GM18907 (cell line): Measurements from ENCODE around the gene GOSR2.
"Not testable (repeated sequence)": the region's sequence is repeated elsewhere in the genome, so short reads cannot be mapped to it uniquely, and the experiment has no call there.

Experiments used
- ATAC-seq: cut with Tn5 transposase; IDR thresholded peaks from one replicate; pipeline ENCODE4 v1.9.1; 2021; ENCODE audit warnings: mild to moderate bottlenecking, moderate library complexity; ENCODE audit not compliant: unreplicated experiment

Gene GOSR2

GRCh38 chr17:46892192-46892703, 30.7 kb upstream of the GOSR2 start:
- ATAC-seq: no peak

GRCh38 chr17:46894024-46894423, 28.9 kb upstream of the GOSR2 start:
- ATAC-seq: no peak

- ATAC-seq: no peak
Observed at GRCh38 chr17:46894476-46895151, 28.3 kb upstream of the GOSR2 start.

- no peak for ATAC-seq
Observed at GRCh38 chr17:46895171-46895570, 27.8 kb upstream of the GOSR2 start.

GRCh38 chr17:46896991-46897390, 26.0 kb upstream of the GOSR2 start:
- no peak for ATAC-seq

GRCh38 chr17:46898364-46898763, 24.6 kb upstream of the GOSR2 start:
- no peak for ATAC-seq

GRCh38 chr17:46898860-46899259, 24.1 kb upstream of the GOSR2 start:
- ATAC-seq: no peak

- no peak for ATAC-seq
Observed at GRCh38 chr17:46901291-46901690, 21.7 kb upstream of the GOSR2 start.

GRCh38 chr17:46903762-46904672, 18.9 kb upstream of the GOSR2 start:
- ATAC-seq: no peak

- ATAC-seq: no peak
Observed at GRCh38 chr17:46908068-46908737, 14.8 kb upstream of the GOSR2 start.

- no peak for ATAC-seq
Observed at GRCh38 chr17:46910179-46910927, 12.6 kb upstream of the GOSR2 start.

- no peak for ATAC-seq
Observed at GRCh38 chr17:46911311-46911710, 11.6 kb upstream of the GOSR2 start.

- ATAC-seq: no peak
Observed at GRCh38 chr17:46915596-46915995, 7.4 kb upstream of the GOSR2 start.

GRCh38 chr17:46916211-46916610, 6.7 kb upstream of the GOSR2 start:
- ATAC-seq: no peak

GRCh38 chr17:46916623-46917022, 6.3 kb upstream of the GOSR2 start:
- no peak for ATAC-seq

- ATAC-seq: no peak
Observed at GRCh38 chr17:46917041-46917440, 5.9 kb upstream of the GOSR2 start.

- no peak for ATAC-seq
Observed at GRCh38 chr17:46917516-46917915, 5.4 kb upstream of the GOSR2 start.

- not testable (repeated sequence) for ATAC-seq
Observed at GRCh38 chr17:46921962-46922361, 998 bp upstream of the GOSR2 start.

- ATAC-seq: no peak
Observed at GRCh38 chr17:46922487-46922803, 515 bp upstream of the GOSR2 start.

GRCh38 chr17:46925185-46925868, 2.4 kb downstream of the GOSR2 start:
- ATAC-seq: no peak
